Right forelimb (tissue), 1 donor: ENCODE measurements around the gene PLXNA4.

Source experiments
- DNase-seq: peaks from one replicate; pipeline ENCODE4 v3.0.0-alpha.2; 2018

Gene PLXNA4

DNA sequence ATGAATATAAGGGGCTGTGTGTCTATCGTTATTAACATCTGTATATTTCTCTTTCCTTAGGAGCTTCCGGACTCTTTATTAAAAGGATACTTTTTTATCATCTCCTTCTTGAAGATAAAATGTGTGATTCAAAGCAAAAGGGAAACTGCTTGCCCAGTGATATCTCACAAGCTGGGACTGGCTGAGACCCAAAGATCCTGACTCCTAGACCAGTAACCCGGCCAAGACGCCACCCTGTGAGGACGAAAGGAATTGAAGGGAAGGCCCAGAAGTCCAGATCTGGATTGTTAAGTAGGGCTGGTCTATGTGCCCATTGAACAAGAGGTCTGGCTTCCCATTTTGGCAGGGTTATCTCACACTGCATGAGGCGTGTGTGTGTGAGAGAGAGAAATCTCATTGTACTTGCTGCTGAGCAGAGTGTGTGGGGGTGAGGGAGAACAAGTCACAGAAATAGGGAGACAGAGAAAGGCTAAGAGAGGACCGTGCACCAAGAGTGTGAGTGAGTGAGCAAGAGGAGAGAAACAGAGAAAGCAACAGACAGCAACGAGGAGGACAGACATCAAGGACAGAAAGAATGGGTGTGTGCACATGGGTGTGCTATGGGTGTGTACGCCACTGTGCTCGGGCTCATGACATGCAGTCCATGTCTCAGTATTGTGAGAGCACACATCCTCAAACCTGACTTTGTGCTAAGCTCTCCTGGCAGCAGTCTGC lies 75.4 kb downstream of the PLXNA4 start:
- DNase-seq = no peak

DNA sequence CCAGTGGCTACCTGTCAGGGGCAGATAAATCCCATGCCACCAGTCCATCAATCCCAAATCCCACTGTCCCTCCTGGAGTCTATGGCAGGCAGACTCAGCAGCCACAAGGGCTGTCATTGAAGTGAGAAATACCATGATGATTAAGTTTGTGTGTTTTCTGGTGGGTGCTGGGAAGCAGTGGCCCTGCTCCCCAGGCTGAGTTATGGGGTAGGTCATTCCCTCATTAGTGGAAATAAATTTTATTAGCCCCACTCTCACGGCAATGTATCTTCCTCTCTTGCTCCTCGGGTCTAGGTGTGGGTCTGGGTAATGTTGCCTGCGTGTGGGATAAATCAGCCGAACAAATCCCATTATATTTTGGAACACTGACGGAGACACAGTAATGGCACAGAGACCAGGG lies 76.8 kb downstream of the PLXNA4 start:
- DNase-seq = no peak

DNA sequence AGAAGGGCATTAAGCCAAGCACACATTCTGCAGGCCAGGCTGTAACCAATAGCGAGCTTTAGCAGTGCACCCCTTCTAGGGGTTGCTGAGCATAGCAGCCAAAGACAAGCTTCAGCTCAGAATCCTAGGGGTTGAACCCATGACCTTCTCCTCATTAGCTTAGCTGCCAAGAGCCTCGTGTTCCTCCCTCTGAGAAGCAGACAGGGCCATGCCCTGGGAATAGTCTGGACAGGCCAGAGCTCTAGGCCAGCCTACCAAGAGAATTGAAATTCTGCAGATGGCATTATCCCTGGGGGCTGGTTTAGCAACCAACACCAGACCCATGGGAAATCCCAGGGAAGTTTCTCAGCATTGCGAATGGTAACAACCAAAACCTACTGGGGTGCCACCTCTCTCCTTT lies 77.2 kb downstream of the PLXNA4 start:
- DNase-seq = no peak

DNA sequence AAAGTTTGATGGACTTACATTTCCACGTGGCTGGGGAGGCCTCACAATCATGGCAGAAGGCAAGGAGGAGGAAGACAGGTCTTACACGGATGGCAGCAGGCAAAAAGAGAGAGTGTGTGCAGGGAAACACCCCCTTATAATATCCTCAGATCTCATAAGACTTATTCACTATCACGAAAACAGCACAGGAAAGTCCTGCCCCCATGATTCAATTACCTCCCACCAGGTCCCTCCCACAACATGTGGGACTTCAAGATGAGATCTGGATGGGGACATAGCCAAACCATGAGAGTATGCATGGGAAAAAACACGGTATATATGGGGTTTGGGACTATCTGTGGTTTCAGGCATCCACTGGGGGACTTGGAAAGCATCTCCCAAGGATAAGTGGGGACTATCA lies 78.0 kb downstream of the PLXNA4 start:
- DNase-seq = no peak

DNA sequence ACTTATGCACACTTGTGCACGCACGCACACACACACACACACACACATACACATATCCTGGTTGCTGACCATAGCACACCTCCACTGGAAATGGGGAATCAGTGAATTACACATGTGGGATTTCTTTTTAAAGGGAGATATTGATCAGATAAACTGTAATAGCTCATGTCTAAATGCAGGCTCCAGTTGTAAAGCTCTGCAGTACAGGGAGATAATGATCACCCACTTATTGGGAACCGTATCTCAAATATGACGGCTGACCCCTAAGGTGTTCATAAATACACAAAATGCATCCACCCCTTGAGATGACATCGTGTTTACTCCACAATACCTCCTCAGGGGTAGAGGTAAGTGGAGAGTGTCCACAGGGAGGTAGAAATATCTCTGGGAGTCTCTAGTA lies 79.2 kb downstream of the PLXNA4 start:
- no peak for DNase-seq

DNA sequence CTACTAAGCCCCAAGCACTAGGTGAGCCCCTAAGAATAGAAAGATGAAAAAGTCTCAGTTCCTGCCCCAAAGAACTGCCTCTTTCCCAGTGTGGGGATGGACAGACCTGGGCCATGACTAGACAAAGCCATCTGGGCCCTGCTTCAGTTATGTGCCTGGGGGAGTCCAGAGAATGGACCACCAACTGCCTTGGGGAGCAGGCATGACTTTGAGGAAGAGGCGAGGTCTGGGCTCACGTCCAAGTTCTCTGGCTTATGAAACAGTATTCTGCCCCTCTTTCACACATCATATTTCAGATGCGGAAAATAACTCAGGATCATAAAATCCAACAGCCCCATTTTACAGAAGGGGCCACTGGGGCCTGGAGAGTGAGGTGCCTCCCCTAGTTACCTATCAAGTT lies 80.3 kb downstream of the PLXNA4 start:
- no peak for DNase-seq

DNA sequence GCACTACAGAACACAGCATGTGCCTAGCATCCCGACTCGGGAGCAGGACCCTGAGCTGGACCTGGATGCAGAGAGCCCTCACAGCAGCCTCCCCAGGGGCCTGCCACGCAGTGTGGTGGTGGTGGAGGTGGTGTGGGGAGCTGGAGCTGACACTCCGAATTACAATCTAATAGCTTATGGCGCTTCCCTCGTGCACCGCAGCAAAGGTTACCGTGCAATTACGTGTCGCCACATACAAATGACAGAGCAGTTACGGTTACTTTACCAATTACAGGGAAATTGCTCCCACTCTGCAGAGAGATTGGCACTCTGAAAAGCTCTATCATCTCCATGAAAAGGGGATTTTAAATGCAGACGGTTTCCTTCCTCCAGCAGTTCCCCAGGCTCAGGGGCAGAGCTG lies 81.8 kb downstream of the PLXNA4 start:
- no peak for DNase-seq

DNA sequence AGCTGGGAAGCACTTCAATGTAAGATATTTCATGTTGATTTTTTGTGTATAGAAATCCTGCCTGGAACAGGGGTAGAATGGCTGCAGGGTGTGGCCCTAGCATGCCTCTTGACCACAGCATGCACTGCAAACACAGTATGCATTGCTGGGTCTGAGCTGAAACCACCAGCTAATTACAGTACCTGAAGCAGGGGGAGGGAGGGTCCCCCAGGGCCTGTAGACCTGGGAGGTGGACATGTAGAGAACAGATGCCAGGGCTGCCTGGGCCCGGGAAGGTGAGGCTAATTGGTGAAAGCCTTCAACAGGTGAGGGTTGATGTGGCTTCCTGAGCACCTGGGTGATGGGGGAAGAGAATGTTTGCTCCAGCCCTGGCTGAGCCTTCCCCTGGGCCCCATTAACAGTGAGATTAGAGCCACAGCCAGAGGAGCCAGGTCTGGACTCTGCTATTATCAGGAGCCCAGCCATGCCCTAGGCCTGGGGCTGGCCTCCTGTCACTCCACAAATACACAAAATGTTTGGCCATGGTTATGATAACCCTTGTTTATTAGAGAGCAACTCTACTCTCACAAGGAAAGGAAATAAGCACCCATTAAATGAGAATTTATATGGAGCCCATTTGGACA lies 83.3 kb downstream of the PLXNA4 start:
- no peak for DNase-seq

DNA sequence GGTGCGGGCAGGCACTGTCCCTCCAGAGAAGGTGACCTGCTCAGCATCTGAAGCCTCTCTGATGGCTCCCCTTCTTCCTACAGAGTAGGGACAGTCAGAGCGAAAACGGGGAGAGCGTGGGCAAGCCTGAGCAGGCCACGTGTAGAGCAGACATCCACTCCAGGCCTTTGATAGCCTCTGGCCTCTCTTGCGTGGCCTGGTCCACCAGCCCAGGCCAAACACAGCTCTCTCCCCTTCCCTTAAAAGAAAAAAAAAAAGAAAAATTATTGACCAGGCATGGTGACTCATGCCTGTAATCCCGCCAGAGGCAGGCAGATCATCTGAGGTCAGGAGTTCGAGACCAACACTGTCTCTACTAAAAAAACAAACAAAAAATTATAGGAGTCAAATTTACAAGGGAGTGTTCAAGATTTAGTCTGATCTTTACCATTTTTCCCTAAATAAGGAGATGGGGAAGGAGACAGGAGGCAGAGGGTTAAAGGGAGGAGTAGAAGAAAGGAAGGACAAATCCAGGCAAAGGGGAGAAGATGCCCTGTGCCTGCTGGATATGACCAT lies 84.8 kb downstream of the PLXNA4 start:
- no peak for DNase-seq

DNA sequence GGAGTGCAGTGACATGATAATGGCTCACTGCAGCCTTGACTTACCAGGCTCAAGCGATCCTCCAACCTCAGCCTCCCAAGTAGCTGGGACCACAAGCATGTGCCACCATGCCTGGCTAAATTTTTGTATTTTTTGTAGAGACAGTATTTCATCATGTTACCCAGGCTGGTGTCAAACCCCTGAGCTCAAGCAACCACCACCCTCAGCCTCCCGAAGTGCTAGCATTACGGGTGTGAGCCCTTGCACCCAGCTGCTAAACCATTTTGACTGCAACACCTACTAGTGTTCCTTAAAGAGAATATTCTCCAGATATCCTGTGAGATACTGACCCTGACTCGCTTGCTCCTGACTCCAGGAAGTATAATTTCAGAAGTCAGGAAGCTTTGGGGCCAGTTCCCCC lies 85.8 kb downstream of the PLXNA4 start:
- DNase-seq = no peak

DNA sequence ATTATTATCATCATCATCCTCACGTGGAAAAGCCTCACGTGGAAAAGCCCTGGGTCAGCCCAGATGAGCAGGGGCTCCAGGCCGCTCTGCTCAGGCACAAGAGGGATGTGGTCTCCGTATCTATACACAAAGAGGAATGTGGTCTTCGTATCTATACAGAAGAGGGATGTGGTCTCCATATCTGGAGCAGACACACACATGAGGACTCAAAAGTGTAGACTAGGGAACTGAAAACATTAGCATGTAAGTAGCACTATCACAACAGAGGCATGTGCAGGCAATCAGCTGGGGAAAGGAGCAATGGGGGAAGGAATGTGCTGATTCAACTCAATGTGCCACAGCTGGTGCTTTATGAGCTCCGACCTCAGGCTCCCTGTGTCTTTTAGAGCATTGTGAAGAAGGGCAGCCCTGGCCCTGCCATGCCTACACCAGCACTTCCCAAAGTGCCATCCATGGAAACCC lies 86.5 kb downstream of the PLXNA4 start:
- no peak for DNase-seq

DNA sequence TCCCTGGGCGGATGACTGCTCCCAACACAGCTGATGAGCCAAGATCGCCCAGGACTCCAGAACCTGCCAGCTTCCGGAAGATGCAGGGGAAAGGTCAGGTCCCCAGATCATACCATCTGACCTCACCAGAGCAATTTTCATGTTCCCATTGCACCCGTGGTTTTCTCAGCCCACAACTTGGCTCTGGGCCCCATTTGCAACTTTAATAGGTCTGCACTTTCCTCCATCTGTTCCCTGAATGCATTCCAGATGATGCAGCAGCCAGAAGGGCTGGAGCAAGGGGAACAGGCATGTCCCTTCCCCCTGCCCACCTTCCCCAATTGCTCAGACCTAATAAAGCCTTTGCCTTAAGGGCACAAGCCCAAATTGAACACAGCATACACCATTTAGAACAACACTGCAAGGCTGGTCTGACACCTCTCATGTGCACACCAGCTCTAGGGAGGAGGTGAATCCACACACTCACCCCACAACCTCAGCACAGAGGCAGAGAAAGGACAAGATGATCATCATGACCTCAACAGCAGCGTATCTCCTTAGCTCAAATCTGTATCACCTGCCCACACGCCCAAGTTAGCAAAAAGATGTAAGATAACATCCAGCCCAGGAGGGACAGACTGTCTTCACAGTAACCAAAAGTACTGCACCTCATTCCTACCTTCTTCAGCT lies 87.5 kb downstream of the PLXNA4 start:
- no peak for DNase-seq

DNA sequence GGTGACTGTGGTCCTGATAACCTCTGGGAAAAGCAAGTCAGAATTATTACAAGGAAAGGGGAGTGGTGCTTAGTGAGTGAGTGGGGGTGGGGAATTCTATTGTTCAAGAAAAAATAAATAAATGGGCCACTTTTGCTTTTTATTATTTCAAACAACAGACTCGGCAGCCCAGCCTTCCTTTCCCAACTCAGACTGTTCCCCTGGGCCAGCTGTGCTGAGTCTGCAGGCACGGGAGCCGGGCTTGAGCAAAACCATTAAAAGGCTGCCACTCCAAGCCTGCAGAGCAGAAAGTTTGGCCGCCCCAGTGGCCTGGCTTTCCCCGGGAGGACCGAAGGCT lies 90.0 kb downstream of the PLXNA4 start:
- no peak for DNase-seq

DNA sequence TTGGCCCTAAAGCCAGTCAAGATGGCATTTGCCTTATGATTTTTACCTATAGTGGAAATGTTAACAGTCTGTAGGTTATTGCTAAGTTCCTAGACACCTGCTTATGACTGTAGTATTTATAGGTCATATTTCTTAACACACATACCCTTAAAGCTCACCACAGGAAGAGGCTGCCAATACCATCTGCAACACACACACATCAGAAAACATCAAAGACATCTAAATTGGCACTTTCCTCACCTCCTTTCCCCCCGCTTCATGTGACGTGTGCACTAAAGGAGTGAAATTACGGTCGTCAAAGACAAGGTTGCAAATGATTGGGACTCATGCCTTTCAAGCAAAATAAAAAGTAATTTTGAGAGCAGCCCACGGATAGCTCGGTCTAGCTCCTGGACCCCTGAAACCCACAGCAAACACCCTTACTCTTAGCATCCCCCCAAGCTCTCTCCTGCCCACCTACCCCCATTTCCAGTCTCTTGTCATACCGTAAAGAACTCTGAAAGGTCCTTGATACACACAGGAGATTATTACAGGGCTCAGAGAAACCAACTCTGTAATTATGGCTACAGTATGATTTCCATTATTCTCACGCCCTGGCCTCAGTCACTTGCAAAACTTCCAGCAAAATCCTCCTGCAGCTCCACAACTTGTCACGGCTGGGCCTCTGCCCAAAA lies 90.5 kb downstream of the PLXNA4 start:
- DNase-seq = no peak

DNA sequence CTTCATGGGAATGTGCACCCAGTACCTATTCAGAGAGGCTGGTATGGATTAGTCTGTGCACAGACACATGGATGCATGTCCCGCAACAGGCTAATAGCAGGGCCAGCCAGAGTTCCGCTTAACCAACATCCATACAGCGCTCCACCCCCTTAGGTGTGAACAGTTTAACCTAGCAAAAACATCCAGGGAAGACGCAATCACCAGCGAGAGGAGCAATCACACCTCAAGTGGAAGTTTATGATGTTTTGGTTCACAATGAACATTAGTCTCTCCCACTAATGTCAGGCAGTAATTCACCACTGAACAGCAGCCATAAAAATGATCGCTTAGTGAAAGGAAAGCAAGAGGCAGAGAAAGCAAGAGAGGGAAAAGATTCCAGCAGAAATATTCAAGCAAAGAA lies 91.1 kb downstream of the PLXNA4 start:
- no peak for DNase-seq

DNA sequence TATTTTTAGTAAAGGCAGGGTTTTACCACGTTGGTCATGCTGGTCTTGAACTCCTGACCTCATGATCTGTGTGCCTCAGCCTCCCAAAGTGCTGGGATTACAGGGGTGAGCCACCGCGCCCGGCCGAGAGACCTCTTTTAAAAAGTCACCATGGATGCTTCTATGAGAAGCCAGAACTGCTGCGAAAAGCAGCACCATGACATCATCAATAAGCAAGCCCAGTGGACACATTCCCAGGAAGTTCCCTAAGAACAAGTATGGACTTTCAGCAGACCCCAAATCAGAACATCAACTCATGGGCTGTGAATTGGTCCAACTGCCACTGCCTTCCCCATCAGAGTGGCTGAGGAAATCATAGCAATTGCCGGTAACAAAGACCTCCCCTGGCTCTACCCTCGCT lies 93.4 kb downstream of the PLXNA4 start:
- no peak for DNase-seq

DNA sequence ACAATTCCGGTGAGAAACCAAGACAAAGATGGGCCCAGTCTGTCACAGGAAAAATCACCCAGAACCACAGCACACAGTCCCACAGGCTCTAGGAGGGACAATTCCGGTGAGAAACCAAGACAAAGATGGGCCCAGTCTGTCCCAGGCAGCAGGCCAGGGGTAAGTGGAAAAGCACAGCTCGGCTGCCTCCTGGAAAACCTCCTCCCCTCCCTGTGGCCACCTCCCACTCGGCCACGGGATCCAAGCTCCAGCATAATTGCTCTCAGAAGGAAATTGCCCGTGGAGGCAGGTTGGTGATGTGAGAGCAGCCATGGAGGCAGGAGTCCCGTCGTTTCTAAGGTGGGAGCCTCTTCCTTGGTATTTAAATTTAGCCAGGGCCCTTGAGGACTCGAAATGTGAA lies 95.7 kb downstream of the PLXNA4 start:
- DNase-seq = no peak

DNA sequence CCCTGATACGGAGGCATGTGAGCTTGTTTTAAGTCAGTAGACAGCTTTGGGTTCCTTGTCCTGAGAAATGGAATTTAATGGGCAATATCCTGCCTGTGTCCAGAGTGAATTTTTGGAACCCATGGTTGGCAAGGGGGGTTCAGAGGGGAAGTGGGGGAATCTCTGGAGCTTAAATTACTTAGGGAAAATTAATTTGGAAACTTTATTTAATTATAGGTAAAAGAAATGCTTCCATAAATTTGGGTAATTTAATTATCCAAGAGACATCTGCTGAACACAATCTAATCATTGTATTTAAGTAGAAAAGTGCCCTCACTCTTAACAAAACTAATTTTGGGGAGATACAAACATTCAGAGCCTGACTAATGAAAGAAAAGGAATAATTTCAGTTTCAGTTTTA lies 99.7 kb downstream of the PLXNA4 start:
- DNase-seq = no peak

DNA sequence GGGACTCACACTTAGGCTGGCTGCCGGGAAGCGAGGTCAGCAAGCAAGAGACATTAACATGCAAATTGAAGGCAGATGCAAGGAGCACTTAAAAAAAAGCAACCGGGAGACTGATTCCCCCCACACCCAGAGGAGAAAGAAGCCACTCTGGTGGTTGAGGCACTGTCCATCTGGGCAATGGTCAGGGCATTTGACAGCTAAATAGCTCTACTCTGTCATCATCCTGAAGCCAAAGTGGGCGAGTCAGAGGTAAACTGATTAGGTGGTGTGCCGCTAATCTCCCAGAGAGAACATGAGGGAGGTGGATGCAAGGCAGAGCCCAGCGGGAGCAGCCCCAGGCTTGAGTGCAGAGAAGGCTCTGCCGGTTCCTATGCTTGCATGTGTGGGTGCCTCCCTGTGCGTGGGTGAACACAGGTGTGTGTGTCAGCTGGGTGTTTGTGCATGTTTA lies 100.6 kb downstream of the PLXNA4 start:
- DNase-seq = no peak

DNA sequence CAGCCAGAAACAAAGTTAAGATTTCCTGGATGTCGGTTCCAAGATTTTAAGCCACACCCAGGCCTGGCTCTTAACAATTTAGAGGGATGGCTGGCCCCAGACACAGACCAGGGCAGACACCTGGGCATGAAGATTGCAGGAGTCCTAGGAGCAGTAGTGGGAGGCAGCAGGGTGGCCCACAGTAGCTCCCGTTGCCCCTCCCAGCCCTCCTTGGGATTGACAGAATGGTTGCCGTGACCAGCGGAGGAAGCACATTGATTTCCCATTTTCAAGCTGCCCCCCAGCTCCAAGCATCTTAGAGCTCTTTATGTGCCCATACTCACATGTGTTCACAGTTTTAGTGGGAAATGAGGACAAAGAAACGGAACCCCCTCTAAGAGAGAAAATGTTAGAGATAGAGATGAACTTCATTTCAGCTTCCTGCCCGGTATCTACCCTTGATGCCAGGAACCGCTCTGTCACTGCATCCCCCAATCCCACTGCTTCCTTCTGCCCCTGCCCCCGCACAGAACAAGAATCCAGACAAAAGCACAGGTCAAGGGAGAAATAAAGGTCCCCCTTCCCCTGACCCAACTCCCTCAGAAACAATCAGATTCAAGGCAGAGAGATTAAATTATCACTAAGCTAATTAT lies 101.1 kb downstream of the PLXNA4 start:
- DNase-seq = no peak

DNA sequence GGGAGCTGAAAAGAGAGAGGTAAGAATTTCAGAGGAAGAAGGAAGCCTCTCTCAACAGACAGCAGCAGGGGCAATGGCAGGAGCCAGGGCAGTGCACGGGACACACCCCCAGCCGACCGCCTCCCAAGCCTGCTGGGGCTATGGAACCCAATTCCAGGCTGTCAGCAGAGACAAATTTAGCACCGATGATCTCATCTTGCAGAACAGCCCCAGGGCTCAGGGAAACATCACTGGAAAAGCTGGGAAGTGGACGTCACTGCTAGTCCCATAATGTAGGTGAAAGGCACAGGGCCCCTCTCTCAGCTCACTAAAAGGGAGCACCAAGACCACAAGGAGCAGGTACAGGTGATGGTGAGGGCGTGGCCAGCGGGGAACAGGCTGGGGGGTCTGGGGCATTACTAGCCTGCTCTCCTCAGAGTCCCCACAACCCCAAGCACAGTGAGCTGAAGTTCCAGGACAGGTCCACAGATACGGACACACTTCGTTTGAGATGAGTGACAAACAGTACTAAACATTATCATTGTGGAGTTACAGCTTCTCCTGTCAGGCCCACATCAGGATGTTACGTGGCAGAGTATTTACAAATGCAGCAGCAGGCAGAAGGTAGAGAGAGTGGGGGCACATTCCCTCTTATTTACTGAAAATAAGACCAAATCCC lies 103.7 kb downstream of the PLXNA4 start:
- DNase-seq = peak; percentile 52

DNA sequence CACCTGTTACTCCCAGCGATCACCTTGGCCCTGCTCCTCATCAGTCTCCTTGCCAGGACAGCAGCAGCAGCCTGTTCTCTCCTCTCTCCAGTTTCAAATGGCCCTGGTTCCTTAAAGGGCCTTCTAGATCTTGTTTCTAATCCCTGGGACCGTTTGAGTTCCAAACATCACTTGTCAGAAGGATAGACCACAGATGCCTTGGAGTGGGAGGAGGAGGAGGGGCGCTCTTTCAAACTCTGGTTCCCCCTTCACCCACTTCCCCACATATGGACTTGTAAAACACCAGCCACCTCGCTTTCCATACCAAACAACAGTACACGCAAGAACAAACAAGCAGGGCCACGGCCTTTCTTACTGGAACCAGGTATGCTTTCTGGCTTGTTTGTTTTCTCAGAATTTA lies 104.8 kb downstream of the PLXNA4 start:
- no peak for DNase-seq

DNA sequence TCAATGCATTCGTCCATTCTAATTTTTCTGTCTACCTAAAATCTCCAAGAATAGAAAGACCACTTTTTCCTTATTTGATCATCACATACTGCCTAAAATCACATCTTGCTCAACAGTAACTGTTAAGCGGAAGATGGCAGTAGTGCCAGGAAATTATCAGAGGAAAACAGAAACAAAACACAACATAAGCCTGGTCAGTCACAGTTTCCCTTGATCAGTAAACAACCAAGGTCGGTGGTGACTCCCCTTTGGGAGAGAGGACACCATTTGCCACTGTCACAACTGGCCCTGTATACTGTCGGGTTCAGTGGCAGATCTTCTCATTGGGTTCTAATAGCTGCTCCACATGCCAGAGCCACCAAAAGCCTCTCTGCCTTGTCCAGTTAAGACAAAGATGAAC lies 106.6 kb downstream of the PLXNA4 start:
- DNase-seq = no peak
